ENCODE results near the gene ATF1.
"Not testable (repeated sequence)": the region's sequence is repeated elsewhere in the genome, so short reads cannot be mapped to it uniquely, and the experiment has no call there.

Gene ATF1

DNA sequence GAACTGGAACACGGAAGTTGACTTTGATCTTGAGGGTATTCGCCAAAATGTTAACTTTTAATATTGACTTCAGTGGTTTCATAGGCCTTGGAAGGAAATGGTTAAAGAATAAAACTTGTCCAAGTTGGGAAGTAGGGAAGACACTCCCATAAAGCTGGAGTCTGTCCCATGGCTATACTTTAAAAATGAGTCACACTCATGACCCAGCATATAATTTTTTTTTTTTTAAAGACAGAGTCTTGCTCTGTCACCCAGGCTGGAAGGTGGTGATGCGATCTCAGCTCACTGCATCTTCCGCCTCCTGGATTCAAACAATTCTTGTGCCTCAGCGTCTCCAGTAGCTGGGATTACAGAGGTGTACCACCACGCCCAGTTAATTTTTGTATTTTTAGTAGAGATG, 98.4 kb downstream of the ATF1 start:
- no peak for DNase-seq (ENCODE audit: low read depth)

- DNase-seq (ENCODE audit: low read depth) = no peak
Observed at GRCh38 chr12:50865266-50865665, 101.4 kb downstream of the ATF1 start.

DNA sequence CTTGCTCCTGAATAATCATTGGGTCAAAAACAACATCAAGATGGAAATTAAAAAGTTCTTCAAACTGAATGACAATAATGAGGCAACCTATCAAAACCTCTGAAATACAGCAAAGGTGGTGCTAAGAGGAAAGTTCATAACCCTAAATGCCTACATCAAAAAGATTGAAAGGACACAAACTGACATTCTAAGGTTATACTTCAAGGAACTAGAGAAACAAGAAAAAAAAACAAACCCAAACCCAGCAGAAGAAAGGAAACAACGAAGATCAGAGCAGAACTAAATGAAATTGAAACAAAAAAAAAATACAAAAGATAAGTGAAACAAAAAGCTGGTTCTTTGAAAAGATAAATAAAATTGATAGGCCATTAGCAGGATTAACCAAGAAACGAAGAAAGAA, 105.0 kb downstream of the ATF1 start:
- not testable (repeated sequence) for DNase-seq (ENCODE audit: low read depth)
